ENCODE results near the gene CRYBA1.

DNA sequence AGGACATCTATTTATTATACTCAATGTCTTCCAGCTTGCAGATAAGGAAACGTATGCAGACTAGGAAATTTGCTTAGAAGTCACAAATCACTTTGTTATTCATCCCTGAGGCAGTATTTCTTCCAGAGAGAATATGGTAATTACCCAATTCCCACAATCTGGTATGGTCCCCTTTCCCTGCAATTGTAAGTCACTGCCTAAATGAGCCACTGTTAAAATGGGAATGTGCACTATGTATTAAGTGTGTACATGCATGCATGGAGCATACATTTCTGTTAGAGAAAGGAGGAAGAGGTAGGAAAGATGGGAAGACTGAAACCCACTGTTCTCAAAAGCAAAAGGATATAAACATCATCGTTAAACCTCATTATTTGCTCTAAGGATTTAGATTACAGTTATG, 37.3 kb downstream of the CRYBA1 start:
- TF ChIP-seq, protein P1, sequence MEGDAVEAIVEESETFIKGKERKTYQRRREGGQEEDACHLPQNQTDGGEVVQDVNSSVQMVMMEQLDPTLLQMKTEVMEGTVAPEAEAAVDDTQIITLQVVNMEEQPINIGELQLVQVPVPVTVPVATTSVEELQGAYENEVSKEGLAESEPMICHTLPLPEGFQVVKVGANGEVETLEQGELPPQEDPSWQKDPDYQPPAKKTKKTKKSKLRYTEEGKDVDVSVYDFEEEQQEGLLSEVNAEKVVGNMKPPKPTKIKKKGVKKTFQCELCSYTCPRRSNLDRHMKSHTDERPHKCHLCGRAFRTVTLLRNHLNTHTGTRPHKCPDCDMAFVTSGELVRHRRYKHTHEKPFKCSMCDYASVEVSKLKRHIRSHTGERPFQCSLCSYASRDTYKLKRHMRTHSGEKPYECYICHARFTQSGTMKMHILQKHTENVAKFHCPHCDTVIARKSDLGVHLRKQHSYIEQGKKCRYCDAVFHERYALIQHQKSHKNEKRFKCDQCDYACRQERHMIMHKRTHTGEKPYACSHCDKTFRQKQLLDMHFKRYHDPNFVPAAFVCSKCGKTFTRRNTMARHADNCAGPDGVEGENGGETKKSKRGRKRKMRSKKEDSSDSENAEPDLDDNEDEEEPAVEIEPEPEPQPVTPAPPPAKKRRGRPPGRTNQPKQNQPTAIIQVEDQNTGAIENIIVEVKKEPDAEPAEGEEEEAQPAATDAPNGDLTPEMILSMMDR (conservative IDR thresholded peaks at IDR 0.05): no peak
- no peak for TF ChIP-seq ZFX (IDR thresholded peaks at IDR 0.05)

Measured in C4-2B (cell line).